ENCODE data around the gene MRPL21.

MRPL21 gene

DNA sequence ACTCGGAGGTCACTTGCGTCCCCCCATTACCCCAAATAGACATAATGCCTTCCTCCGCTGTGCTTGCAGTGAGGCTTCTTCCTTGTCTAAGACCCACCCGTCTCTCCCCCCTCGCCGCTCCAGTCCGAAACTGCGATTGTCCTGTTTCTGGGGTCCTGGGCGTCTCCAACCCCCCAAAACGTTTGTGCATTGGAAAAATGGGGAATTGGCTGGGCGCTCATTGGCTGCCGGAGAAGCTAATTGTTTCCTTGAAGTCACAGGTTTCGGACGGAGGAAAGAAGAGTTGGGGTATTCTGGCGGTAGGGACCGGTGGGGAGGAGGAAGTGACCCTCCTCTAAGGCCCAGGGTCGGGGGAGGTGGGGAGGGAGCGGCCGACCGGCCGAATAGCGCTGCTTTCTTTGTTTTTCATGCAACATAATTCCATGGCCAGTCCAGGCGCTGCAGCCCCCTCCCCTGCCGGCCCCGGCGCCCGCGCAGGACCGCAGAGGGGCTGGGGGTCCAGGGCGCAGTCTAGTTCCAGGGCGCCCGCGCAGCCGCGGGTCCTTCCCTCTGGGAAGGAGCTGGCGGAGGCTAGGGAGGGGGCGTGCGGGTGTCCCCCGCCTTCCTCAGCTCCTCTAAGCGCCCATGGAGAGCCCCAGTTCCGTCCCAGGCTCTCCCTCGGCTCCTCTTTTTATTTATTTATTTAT, 49.2 kb downstream of the MRPL21 start:
- no peak for DNase-seq (ENCODE audit: low read depth, low spot score)
- Histone ChIP-seq H3K27me3 (ENCODE audit: control insufficient read depth, insufficient read depth, low read length) (peaks cover 5% of the 10 kb centered on the region; the same call in 1 of the 2 replicates), H3K4me1 (ENCODE audit: control insufficient read depth, insufficient read depth, low read length) (no peaks in the 10 kb centered on the region), H3K9me3 (ENCODE audit: control insufficient read depth, insufficient read depth, low read length) (no peaks in the 10 kb centered on the region), H3K36me3 (ENCODE audit: control insufficient read depth, insufficient read depth, low read length) (no peaks in the 10 kb centered on the region), H3K4me3 (ENCODE audit: low read length) (peak overlapping the region; percentile 57; the same call in 1 of the 2 replicates), H3K27ac (ENCODE audit: low read length) (no peak overlapping the region)
- WGBS (ENCODE audit: insufficient coverage, insufficient read length) = no CpG with 5 or more reads among the region's 42 CpGs

DNA sequence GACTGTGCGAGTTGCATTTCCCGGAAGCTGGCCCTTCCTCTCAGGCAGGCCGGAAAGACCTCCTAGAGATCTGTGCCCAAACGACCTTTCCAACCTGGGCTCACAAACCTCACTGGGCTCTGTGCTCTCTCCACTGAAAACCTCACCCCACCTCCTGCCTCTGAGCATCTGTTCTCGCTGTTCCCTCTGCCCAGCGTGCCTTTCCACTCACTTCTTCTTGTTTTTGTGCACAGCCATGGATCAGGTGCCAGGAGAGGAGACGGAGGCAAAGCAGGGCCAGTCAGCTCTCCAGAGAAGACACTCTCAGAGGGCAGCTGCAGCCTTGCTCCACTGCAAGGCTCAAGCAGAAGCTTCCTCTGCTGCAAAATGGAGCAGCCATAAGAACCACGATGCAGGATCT, 51.0 kb downstream of the MRPL21 start:
- H3K27me3 ChIP-seq (ENCODE audit: control insufficient read depth, insufficient read depth, low read length) = peaks cover 5% of the 10 kb centered on the region; the same call in 1 of the 2 replicates
- WGBS (ENCODE audit: insufficient coverage, insufficient read length) = no CpG with 5 or more reads among the region's 8 CpGs

DNA sequence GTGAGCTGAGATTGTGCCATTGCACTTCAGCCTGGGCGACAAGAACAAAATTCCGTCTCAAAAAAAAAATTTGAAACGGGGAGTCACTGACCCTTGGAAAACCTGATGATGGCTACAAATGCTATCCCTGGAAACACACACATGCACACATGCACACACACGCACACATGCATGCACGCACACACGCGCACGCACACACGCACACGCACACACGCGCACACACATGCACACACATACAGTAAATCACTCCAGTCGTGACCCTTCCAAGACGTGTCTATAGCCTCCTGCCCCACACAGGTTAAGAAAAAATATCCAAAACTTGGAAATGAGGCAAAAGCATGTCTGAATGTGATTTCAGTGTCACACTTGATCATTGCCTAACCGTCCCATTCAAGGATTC, 55.2 kb downstream of the MRPL21 start:
- peaks cover 8% of the 10 kb centered on the region for H3K27me3 ChIP-seq (ENCODE audit: control insufficient read depth, insufficient read depth, low read length)
- DNase-seq (ENCODE audit: low read depth, low spot score) = no peak
- no peaks in the 10 kb centered on the region for H3K36me3 ChIP-seq (ENCODE audit: control insufficient read depth, insufficient read depth, low read length)
- H3K9me3 ChIP-seq (ENCODE audit: control insufficient read depth, insufficient read depth, low read length) = no peaks in the 10 kb centered on the region
- WGBS (ENCODE audit: insufficient coverage, insufficient read length) = no CpG with 5 or more reads among the region's 15 CpGs
- peaks cover 2% of the 10 kb centered on the region; the same call in 1 of the 2 replicates for H3K4me1 ChIP-seq (ENCODE audit: control insufficient read depth, insufficient read depth, low read length)
- no peak overlapping the region for H3K27ac ChIP-seq (ENCODE audit: low read length)
- no peak overlapping the region for H3K4me3 ChIP-seq (ENCODE audit: low read length)

More for the DNA sequence above, 51.0 kb downstream of the MRPL21 start:
- Histone ChIP-seq H3K4me3 (ENCODE audit: low read length) (no peak overlapping the region), H3K4me1 (ENCODE audit: control insufficient read depth, insufficient read depth, low read length) (no peaks in the 10 kb centered on the region), H3K9me3 (ENCODE audit: control insufficient read depth, insufficient read depth, low read length) (no peaks in the 10 kb centered on the region), H3K36me3 (ENCODE audit: control insufficient read depth, insufficient read depth, low read length) (no peaks in the 10 kb centered on the region), H3K27ac (ENCODE audit: low read length) (no peak overlapping the region)
- DNase-seq (ENCODE audit: low read depth, low spot score) = no peak

DNA sequence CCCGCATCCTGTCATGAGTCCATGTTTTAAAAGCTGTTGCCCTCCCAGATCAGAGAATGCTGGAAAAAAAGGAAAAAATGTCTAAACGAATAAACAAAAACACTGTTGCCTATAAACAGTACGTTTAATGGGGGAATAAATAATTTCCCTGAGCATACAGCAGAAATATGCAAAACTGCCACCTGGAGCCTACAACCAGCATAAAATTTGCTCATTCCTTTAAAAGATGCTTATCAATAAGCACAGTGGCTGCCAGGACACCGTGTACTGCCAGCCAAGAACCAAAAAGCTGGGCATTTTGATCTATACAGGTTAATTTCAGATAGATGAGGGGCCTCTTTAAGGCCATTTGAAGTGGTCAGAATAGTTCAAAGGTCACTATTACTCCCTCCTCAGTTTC, 56.2 kb downstream of the MRPL21 start:
- no peak overlapping the region for H3K27ac ChIP-seq (ENCODE audit: low read length)
- no peaks in the 10 kb centered on the region for H3K36me3 ChIP-seq (ENCODE audit: control insufficient read depth, insufficient read depth, low read length)
- DNase-seq (ENCODE audit: low read depth, low spot score) = no peak
- H3K4me1 ChIP-seq (ENCODE audit: control insufficient read depth, insufficient read depth, low read length) = peaks cover 2% of the 10 kb centered on the region; the same call in 1 of the 2 replicates
- peaks cover 18% of the 10 kb centered on the region for H3K27me3 ChIP-seq (ENCODE audit: control insufficient read depth, insufficient read depth, low read length)
- no peaks in the 10 kb centered on the region for H3K9me3 ChIP-seq (ENCODE audit: control insufficient read depth, insufficient read depth, low read length)
- no peak overlapping the region for H3K4me3 ChIP-seq (ENCODE audit: low read length)
- no CpG with 5 or more reads among the region's 4 CpGs for WGBS (ENCODE audit: insufficient coverage, insufficient read length)

DNA sequence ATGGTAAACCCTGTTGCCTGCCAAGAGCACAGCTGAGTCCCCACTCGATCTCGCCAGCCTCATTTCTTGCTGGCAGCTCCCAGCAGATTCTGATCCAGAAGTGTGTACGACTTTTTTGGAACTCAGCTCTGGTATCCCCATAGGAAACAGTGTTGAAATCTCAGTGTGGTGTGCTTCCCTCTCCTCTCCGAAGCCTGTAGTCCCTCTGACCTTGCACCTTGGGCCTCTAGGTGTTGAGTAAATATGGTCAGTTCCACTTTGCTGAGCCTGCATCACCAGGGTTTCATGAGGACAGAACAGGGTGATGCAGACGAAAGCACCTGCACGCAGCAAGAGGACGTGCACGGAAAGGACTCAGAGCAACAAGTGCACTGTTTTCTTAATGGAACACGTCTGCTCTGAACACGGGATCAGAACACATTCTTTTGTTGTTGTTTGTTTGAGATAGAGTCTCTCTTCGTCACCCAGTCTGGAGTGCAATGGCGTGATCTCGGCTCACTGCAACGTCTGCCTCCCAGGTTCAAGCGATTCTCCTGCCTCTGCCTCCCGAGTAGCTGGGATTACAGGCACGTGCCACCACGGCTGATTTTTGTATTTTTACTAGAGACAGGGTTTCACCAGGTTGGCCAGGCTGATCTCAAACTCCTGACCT, 58.2 kb downstream of the MRPL21 start:
- Histone ChIP-seq H3K4me3 (ENCODE audit: low read length) (no peak overlapping the region), H3K27ac (ENCODE audit: low read length) (no peak overlapping the region), H3K4me1 (ENCODE audit: control insufficient read depth, insufficient read depth, low read length) (peaks cover 3% of the 10 kb centered on the region; the same call in 1 of the 2 replicates), H3K27me3 (ENCODE audit: control insufficient read depth, insufficient read depth, low read length) (peaks cover 29% of the 10 kb centered on the region), H3K9me3 (ENCODE audit: control insufficient read depth, insufficient read depth, low read length) (no peaks in the 10 kb centered on the region), H3K36me3 (ENCODE audit: control insufficient read depth, insufficient read depth, low read length) (no peaks in the 10 kb centered on the region)
- no CpG with 5 or more reads among the region's 18 CpGs for WGBS (ENCODE audit: insufficient coverage, insufficient read length)
- no peak for DNase-seq (ENCODE audit: low read depth, low spot score)

DNA sequence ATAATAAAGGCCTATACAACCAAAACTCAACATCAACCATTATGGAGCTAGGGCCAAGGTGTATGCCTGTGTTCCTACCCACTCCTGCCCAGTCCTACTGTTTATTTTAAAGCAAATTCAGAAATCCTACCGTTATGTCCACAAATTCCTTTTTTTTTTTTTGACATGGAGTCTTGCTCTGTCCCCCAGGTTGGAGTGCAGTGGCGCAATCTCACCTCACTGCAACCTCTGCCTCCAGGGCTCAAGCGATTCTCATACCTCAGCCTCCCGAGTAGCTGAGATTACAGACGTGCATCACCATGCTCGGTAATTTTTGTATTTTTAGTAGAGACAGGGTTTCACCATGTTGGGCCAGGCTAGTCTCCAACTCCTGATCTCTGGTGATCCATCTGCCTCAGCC, 58.8 kb downstream of the MRPL21 start:
- H3K27me3 ChIP-seq (ENCODE audit: control insufficient read depth, insufficient read depth, low read length) = peaks cover 29% of the 10 kb centered on the region
- no CpG with 5 or more reads among the region's 6 CpGs for WGBS (ENCODE audit: insufficient coverage, insufficient read length)

DNA sequence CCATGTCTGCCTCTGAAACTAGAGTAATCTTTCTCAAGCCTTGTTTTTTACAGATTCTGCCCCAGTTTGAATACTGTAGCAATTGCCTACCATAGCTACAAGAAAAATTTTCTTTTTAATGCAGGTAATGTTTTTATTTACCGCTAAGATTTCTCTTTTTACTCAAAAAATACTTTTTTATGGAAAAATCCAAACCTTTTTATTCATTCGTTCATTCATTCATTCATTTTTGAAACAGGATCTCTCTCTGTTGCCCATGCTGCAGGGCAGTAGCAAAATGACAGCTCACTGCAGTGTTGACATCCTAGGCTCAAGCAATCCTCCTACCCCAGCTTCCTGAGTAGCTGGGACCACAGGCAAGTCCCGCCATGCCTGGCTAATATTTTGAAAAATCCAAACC, 59.3 kb downstream of the MRPL21 start:
- Histone ChIP-seq H3K36me3 (ENCODE audit: control insufficient read depth, insufficient read depth, low read length) (no peaks in the 10 kb centered on the region), H3K4me3 (ENCODE audit: low read length) (no peak overlapping the region), H3K27me3 (ENCODE audit: control insufficient read depth, insufficient read depth, low read length) (peaks cover 29% of the 10 kb centered on the region), H3K27ac (ENCODE audit: low read length) (no peak overlapping the region), H3K9me3 (ENCODE audit: control insufficient read depth, insufficient read depth, low read length) (no peaks in the 10 kb centered on the region), H3K4me1 (ENCODE audit: control insufficient read depth, insufficient read depth, low read length) (peaks cover 3% of the 10 kb centered on the region; the same call in 1 of the 2 replicates)
- no peak for DNase-seq (ENCODE audit: low read depth, low spot score)
- WGBS (ENCODE audit: insufficient coverage, insufficient read length) = no CpG with 5 or more reads among the region's 3 CpGs

More for the DNA sequence above, 58.8 kb downstream of the MRPL21 start:
- Histone ChIP-seq H3K4me1 (ENCODE audit: control insufficient read depth, insufficient read depth, low read length) (peaks cover 3% of the 10 kb centered on the region; the same call in 1 of the 2 replicates), H3K4me3 (ENCODE audit: low read length) (no peak overlapping the region), H3K9me3 (ENCODE audit: control insufficient read depth, insufficient read depth, low read length) (no peaks in the 10 kb centered on the region), H3K27ac (ENCODE audit: low read length) (no peak overlapping the region), H3K36me3 (ENCODE audit: control insufficient read depth, insufficient read depth, low read length) (no peaks in the 10 kb centered on the region)
- no peak for DNase-seq (ENCODE audit: low read depth, low spot score)

DNA sequence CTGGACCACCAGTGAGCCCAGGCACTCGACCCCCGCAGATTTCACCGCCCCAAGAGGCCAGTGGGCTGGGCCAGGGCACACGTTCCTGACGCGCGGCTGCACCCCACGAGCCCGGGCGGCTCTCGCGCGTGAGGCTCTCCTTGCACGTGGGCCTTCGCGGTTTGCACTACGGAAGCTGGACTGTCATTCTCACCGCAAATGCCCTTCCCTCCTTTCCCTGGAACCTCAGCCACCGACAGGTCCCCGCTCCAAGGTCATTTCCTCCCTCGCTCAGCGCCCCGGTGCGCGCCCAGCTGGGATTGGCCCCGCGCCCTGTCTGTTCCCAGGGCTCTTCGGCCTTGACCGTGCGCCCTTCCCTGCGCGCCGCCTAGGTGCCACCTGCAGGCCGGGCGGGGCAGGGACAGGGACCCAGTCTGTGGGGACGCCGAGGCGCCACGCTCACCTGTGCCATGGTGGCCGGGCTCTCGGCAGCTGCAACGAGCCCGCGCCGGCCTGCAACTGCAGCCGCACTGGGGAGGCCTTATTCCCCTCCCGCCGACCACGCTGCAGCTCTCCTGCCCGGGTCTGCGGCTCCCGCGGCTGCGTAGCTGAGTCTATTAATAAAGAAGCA, 59.8 kb downstream of the MRPL21 start:
- Histone ChIP-seq H3K4me3 (ENCODE audit: low read length) (peak overlapping the region; percentile 40; the same call in 1 of the 2 replicates), H3K9me3 (ENCODE audit: control insufficient read depth, insufficient read depth, low read length) (no peaks in the 10 kb centered on the region), H3K27ac (ENCODE audit: low read length) (no peak overlapping the region), H3K36me3 (ENCODE audit: control insufficient read depth, insufficient read depth, low read length) (no peaks in the 10 kb centered on the region), H3K4me1 (ENCODE audit: control insufficient read depth, insufficient read depth, low read length) (peaks cover 3% of the 10 kb centered on the region; the same call in 1 of the 2 replicates), H3K27me3 (ENCODE audit: control insufficient read depth, insufficient read depth, low read length) (peaks cover 29% of the 10 kb centered on the region)
- DNase-seq (ENCODE audit: low read depth, low spot score) = peak; percentile 50
- WGBS (ENCODE audit: insufficient coverage, insufficient read length) = no CpG with 5 or more reads among the region's 54 CpGs

DNA sequence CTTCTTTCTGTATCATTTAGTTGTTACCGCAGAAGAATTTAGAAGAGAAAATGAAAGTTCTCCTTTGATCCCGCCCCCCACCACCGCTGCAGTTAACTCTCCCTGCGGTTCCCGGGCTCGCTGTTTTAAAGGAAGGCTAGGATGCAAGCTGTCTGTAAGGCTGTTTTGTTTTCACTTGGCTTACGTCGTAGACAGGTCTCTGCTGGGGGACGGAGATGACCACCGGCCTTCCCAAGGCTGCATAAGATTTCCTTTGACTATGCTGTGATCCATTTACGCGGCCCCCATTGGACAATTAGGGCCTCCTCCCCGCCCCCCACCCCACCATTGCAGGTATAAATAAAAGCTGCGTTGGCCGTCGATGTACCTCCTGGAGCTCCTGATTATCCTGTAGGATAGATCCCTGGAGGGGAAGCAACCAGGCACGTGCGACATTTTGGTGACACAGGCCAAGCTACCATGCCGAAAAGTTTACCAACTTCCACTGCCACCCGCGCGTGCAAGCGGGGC, 60.5 kb downstream of the MRPL21 start:
- H3K4me1 ChIP-seq (ENCODE audit: control insufficient read depth, insufficient read depth, low read length) = peaks cover 3% of the 10 kb centered on the region; the same call in 1 of the 2 replicates
- no peaks in the 10 kb centered on the region for H3K36me3 ChIP-seq (ENCODE audit: control insufficient read depth, insufficient read depth, low read length)
- peaks cover 29% of the 10 kb centered on the region for H3K27me3 ChIP-seq (ENCODE audit: control insufficient read depth, insufficient read depth, low read length)
- no peak overlapping the region; the same call in 1 of the 2 replicates for H3K4me3 ChIP-seq (ENCODE audit: low read length)
- WGBS (ENCODE audit: insufficient coverage, insufficient read length) = no CpG with 5 or more reads among the region's 23 CpGs
- no peaks in the 10 kb centered on the region for H3K9me3 ChIP-seq (ENCODE audit: control insufficient read depth, insufficient read depth, low read length)
- no peak for DNase-seq (ENCODE audit: low read depth, low spot score)
- no peak overlapping the region for H3K27ac ChIP-seq (ENCODE audit: low read length)

DNA sequence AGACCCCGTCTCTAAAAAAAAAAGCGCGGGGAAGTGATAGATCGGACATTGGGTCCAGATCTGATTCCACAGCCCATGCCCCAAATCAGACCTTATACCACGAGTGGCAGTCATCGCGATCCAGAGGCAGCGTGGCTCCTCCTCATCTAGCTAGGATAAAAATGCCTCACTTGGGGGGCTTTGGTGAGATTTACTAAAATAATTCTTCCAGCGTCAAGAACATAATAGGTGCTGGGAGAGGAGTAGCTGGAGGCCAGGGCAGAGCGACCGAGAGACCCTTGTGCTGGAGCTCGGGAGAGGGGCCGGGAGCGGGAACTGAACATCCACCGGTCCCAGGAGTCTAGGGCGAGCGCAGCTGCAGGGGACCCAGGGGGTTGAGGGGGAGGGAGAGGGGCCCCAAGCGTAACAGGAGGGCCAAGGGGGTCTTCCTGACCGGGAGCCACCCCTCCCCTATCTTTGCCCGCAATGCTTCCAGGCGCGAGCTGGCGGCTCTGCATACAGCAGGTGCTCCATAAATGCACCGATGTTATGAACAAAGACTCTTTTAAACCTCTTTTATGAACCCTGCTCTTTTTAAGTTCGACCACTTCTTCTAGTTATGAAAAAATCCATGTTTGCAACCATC, 61.1 kb downstream of the MRPL21 start:
- H3K27ac ChIP-seq (ENCODE audit: low read length) = no peak overlapping the region
- peaks cover 3% of the 10 kb centered on the region; the same call in 1 of the 2 replicates for H3K4me1 ChIP-seq (ENCODE audit: control insufficient read depth, insufficient read depth, low read length)
- no peaks in the 10 kb centered on the region for H3K36me3 ChIP-seq (ENCODE audit: control insufficient read depth, insufficient read depth, low read length)
- no peak for DNase-seq (ENCODE audit: low read depth, low spot score)
- peaks cover 29% of the 10 kb centered on the region for H3K27me3 ChIP-seq (ENCODE audit: control insufficient read depth, insufficient read depth, low read length)
- H3K9me3 ChIP-seq (ENCODE audit: control insufficient read depth, insufficient read depth, low read length) = no peaks in the 10 kb centered on the region
- WGBS (ENCODE audit: insufficient coverage, insufficient read length) = no CpG with 5 or more reads among the region's 25 CpGs
- no peak overlapping the region for H3K4me3 ChIP-seq (ENCODE audit: low read length)
